ENCODE data around the gene GLT1D1.

GLT1D1 gene

DNA sequence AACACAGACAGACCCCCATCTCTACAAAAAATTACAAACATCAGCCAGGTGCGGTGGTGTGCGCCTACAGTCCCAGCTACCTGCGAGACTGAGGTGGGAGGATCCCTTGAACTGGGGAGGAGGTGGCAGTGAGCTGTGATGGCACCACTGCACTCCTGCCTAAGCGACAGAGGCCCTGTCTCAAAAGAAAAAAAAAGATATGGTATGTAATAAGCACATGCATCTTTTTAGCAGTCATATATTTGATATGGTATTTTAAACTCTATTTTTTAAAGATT lies 36.7 kb upstream of the GLT1D1 start:
- Histone ChIP-seq H3K36me3 (ENCODE audit: low read length) (peaks cover 12% of the 10 kb centered on the region), H3K9me2 (replicated peaks; ENCODE audit: insufficient read depth, low read length) (no peaks in the 10 kb centered on the region), H4K20me1 (ENCODE audit: low read depth, low read length) (peaks cover 6% of the 10 kb centered on the region; the same call in 1 of the 2 replicates), H3K27ac (ENCODE audit: low read depth, low read length) (peak overlapping the region; percentile 98), H3K79me2 (ENCODE audit: insufficient read depth, low read length) (peaks cover 100% of the 10 kb centered on the region), H3K9me3 (ENCODE audit: insufficient read depth, low read length) (no peaks in the 10 kb centered on the region), H3K4me2 (ENCODE audit: low read depth, low read length, poor library complexity, severe bottlenecking) (peak overlapping the region; percentile 99), H3K4me3 (ENCODE audit: insufficient read depth, low read length, poor library complexity, severe bottlenecking) (no peak overlapping the region), H3K27me3 (ENCODE audit: low read length) (no peaks in the 10 kb centered on the region), H2AFZ (ENCODE audit: low read depth, low read length, severe bottlenecking) (no peak overlapping the region), H3F3A (ENCODE audit: insufficient read depth) (peaks cover 38% of the 10 kb centered on the region), H3K9ac (ENCODE audit: low read length) (peak overlapping the region; percentile 41)
- TF ChIP-seq, protein P1, sequence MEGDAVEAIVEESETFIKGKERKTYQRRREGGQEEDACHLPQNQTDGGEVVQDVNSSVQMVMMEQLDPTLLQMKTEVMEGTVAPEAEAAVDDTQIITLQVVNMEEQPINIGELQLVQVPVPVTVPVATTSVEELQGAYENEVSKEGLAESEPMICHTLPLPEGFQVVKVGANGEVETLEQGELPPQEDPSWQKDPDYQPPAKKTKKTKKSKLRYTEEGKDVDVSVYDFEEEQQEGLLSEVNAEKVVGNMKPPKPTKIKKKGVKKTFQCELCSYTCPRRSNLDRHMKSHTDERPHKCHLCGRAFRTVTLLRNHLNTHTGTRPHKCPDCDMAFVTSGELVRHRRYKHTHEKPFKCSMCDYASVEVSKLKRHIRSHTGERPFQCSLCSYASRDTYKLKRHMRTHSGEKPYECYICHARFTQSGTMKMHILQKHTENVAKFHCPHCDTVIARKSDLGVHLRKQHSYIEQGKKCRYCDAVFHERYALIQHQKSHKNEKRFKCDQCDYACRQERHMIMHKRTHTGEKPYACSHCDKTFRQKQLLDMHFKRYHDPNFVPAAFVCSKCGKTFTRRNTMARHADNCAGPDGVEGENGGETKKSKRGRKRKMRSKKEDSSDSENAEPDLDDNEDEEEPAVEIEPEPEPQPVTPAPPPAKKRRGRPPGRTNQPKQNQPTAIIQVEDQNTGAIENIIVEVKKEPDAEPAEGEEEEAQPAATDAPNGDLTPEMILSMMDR (IDR thresholded peaks at IDR 0.05; ENCODE audit: insufficient read depth, low read length, poor library complexity, severe bottlenecking), result no peak
- TF ChIP-seq EZH2phosphoT487 (conservative IDR thresholded peaks at IDR 0.05; ENCODE audit: low read length), result no peak

DNA sequence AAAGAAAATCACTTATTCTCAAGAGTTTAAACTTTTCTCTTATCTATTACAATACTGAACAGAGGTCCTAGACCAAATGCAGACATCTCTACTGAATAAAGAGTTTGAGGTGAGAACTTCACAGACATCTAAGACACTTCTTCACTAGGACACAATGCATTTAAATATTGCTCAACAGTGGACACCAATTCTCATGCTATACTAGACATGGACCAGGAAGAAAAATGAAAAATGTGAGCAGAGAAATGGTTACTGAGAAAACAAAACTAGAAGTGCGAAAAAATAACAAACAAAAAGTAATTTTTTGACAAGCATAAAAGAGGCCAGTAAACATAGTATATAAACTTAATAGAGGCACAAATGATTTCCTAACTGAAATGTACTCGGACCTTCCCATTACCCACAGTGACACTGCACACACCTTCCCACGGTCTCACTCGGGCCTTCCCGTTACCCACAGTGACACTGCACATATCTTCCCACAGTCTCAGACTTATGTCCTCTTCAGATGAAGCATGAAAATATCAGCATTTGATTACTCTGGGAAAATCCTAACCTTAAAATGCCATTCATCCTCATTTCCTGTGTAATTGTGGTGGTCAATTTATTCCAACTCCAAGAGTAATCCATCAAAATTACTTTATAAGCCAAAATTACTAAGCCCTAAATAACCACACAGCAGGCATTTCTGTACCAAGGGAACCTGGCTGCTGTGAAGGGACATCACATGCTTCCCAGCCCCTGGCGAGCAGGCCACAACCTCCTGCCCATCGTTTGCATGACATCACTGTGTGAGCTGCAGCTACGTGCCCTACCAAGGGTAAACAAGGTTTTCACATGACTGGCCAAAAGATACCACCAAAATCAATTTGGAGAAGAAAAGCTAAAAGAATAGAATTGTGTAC lies 35.9 kb upstream of the GLT1D1 start:
- H3F3A ChIP-seq (ENCODE audit: insufficient read depth), result peaks cover 46% of the 10 kb centered on the region
- no peak overlapping the region for H2AFZ ChIP-seq (ENCODE audit: low read depth, low read length, severe bottlenecking)
- no peak for TF ChIP-seq EZH2phosphoT487 (conservative IDR thresholded peaks at IDR 0.05; ENCODE audit: low read length)
- TF ChIP-seq, protein P1 (IDR thresholded peaks at IDR 0.05; ENCODE audit: insufficient read depth, low read length, poor library complexity, severe bottlenecking), result no peak
- H3K4me3 ChIP-seq (ENCODE audit: insufficient read depth, low read length, poor library complexity, severe bottlenecking), result peak overlapping the region; percentile 38
- peaks cover 12% of the 10 kb centered on the region for H3K36me3 ChIP-seq (ENCODE audit: low read length)
- H3K4me2 ChIP-seq (ENCODE audit: low read depth, low read length, poor library complexity, severe bottlenecking), result peak overlapping the region; percentile 99
- H3K9ac ChIP-seq (ENCODE audit: low read length), result peak overlapping the region; percentile 41
- H3K9me3 ChIP-seq (ENCODE audit: insufficient read depth, low read length), result no peaks in the 10 kb centered on the region
- peaks cover 100% of the 10 kb centered on the region for H3K79me2 ChIP-seq (ENCODE audit: insufficient read depth, low read length)
- peak overlapping the region; percentile 98 for H3K27ac ChIP-seq (ENCODE audit: low read depth, low read length)
- H3K9me2 ChIP-seq (replicated peaks; ENCODE audit: insufficient read depth, low read length), result no peaks in the 10 kb centered on the region
- peaks cover 6% of the 10 kb centered on the region; the same call in 1 of the 2 replicates for H4K20me1 ChIP-seq (ENCODE audit: low read depth, low read length)
- no peaks in the 10 kb centered on the region for H3K27me3 ChIP-seq (ENCODE audit: low read length)

DNA sequence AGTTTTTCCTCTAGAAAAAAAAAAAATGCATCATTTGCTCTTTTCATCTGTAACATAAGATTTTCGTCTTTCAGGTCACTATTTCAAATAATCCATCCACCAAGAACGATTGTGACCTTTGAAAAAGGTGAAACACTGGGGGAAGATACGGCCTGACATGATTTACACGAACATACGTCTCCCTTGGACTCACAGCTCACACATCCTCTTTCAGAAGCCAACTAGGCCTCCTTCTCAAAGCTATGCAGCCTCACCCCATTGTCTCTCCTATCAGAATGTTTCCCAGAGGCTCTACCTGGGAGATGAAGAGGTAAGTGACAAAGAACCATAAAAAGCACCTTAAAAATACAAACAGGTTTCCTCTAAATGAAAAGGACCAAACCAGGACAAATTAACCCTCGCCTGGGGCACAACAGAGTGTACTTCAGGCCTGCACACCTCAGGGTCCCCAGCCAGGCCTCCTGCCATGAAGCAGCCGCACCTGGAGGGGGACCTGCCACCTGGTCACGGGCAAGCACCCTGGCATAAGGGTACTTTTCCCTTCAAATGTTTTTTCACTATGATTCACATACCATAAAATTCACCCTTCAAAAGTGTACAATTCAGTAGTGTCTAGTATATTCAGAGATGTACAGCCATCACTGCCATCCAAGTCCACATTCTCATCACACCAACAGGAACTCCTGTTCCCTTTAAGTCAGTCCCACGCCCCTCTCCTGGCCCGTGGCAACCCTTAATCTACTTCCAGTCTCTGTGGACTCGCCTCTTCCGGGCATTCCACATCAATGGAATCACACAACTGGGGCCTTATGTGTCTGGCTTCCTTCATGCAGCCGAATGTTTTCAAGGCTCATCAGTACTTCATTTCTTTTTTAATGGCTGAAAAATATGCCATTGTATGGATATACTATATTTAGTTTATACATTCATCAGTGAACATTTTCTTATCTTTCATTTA lies 34.9 kb upstream of the GLT1D1 start:
- Histone ChIP-seq H3K4me2 (ENCODE audit: low read depth, low read length, poor library complexity, severe bottlenecking) (peak overlapping the region; percentile 99), H3K4me3 (ENCODE audit: insufficient read depth, low read length, poor library complexity, severe bottlenecking) (peak overlapping the region; percentile 38), H3F3A (ENCODE audit: insufficient read depth) (peaks cover 52% of the 10 kb centered on the region), H3K9ac (ENCODE audit: low read length) (peak overlapping the region; percentile 41), H3K27ac (ENCODE audit: low read depth, low read length) (peak overlapping the region; percentile 98), H3K27me3 (ENCODE audit: low read length) (no peaks in the 10 kb centered on the region), H3K36me3 (ENCODE audit: low read length) (peaks cover 11% of the 10 kb centered on the region), H4K20me1 (ENCODE audit: low read depth, low read length) (peaks cover 6% of the 10 kb centered on the region; the same call in 1 of the 2 replicates), H3K79me2 (ENCODE audit: insufficient read depth, low read length) (peaks cover 100% of the 10 kb centered on the region), H3K9me3 (ENCODE audit: insufficient read depth, low read length) (no peaks in the 10 kb centered on the region), H3K9me2 (replicated peaks; ENCODE audit: insufficient read depth, low read length) (no peaks in the 10 kb centered on the region), H2AFZ (ENCODE audit: low read depth, low read length, severe bottlenecking) (no peak overlapping the region)
- TF ChIP-seq, protein P1 (IDR thresholded peaks at IDR 0.05; ENCODE audit: insufficient read depth, low read length, poor library complexity, severe bottlenecking), result no peak
- no peak for TF ChIP-seq EZH2phosphoT487 (conservative IDR thresholded peaks at IDR 0.05; ENCODE audit: low read length)
